ENCODE measurements around the gene HOXA10. TPM values are rescaled to one million over a fixed set of nuclear protein-coding genes. Genes with fewer than 3 reads are reported as not detected.
A peak's percentile ranks its signal among the peaks of the same experiment; 100 is the strongest.

HOXA10 gene
- total and polyA plus RNA-seq, 2 experiments from 2014 or later, result 7.7 to 15.1 TPM

GRCh38 chr7:27141137-27141922 is 32.8 kb downstream of the HOXA10 start:
- H3K9me3 ChIP-seq (ENCODE audit: low read depth), result no peaks in the 10 kb centered on the region
- no peak for TF ChIP-seq CTCF (IDR thresholded peaks at IDR 0.05; ENCODE audit: poor library complexity)
- TF ChIP-seq EZH2phosphoT487 (IDR thresholded peaks at IDR 0.05; ENCODE audit: low read depth, severe bottlenecking, unreplicated experiment), result peak; percentile 13
- H3K9me2 ChIP-seq (replicated peaks; ENCODE audit: insufficient read depth), result no peaks in the 10 kb centered on the region
- no peak overlapping the region for H2AFZ ChIP-seq
- H4K20me1 ChIP-seq (ENCODE audit: insufficient read depth, poor library complexity, severe bottlenecking), result no peaks in the 10 kb centered on the region
- no peak for DNase-seq (ENCODE audit: low spot score)
- peak overlapping the region; percentile 96 for H3K4me2 ChIP-seq
- no peaks in the 10 kb centered on the region for H3K79me2 ChIP-seq
- no peak overlapping the region for H3K27ac ChIP-seq
- no peak overlapping the region for H3K4me3 ChIP-seq
- peaks cover 20% of the 10 kb centered on the region for H3K4me1 ChIP-seq (ENCODE audit: insufficient read depth)
- 63% methylated on average over 18 of the region's 18 CpGs for WGBS (ENCODE audit: low lambda C conversion rate, missing lambda C conversion rate)
- peaks cover 98% of the 10 kb centered on the region for H3K27me3 ChIP-seq
- H3K36me3 ChIP-seq (replicated peaks; ENCODE audit: insufficient read depth, low read depth), result no peaks in the 10 kb centered on the region

GRCh38 chr7:27140126-27140857 is 33.8 kb downstream of the HOXA10 start:
- Histone ChIP-seq H4K20me1 (ENCODE audit: insufficient read depth, poor library complexity, severe bottlenecking) (no peaks in the 10 kb centered on the region), H3K4me3 (no peak overlapping the region), H3K27me3 (peaks cover 97% of the 10 kb centered on the region), H3K27ac (no peak overlapping the region), H3K9me2 (replicated peaks; ENCODE audit: insufficient read depth) (no peaks in the 10 kb centered on the region), H3K36me3 (replicated peaks; ENCODE audit: insufficient read depth, low read depth) (no peaks in the 10 kb centered on the region), H3K4me1 (ENCODE audit: insufficient read depth) (peaks cover 23% of the 10 kb centered on the region), H3K4me2 (peak overlapping the region; percentile 80), H2AFZ (no peak overlapping the region), H3K9me3 (ENCODE audit: low read depth) (no peaks in the 10 kb centered on the region), H3K79me2 (no peaks in the 10 kb centered on the region)
- TF ChIP-seq EZH2 (IDR thresholded peaks at IDR 0.05; ENCODE audit: borderline replicate concordance) (peak; percentile 14), CTCF (IDR thresholded peaks at IDR 0.05; ENCODE audit: poor library complexity) (no peak), EZH2phosphoT487 (IDR thresholded peaks at IDR 0.05; ENCODE audit: low read depth, severe bottlenecking, unreplicated experiment) (peak; percentile 14)
- DNase-seq (ENCODE audit: low spot score), result no peak
- WGBS (ENCODE audit: low lambda C conversion rate, missing lambda C conversion rate), result 30% methylated on average over 15 of the region's 15 CpGs

DNA sequence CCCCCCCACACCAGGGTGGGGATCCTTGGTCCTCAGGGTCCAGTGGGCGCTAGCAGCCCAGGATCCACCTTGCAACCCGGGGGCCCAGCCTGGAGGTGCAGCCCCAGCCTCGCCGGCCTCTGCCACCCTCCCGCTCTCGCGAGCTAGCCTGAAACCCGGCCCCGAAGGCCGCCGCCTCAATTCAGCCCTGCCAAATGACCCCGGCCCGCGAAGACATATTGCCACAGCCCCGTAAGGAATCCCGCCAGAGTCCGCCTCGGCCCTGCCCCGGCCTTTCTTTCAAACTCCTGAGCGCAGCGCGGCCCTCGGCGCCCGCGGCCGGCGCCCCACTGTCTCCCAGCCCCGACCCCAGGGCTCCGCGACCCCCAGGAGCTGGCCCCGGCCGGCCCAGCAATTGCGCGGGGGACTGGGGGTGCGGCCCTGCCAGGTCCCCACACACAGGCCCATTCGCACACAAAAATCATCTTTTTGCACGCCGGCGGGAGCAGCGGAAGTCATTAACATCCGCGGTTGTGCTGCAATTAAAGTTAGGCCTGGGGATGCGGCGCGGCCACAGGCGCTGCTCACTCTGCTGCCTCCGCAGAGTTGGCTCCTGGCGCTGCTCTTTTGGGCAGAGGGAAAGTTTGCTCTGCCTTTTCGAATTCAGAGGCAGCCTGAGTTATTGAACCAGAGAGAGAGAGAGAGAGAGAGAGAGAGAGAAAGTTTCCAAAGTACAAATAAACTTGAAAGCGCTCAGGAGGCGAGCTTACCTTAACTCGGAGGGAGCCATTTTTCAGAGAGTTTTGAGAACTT is 34.6 kb downstream of the HOXA10 start:
- Histone ChIP-seq H2AFZ (peak overlapping the region; percentile 57), H3K4me1 (ENCODE audit: insufficient read depth) (peaks cover 23% of the 10 kb centered on the region), H3K27ac (peak overlapping the region; percentile 6), H3K79me2 (no peaks in the 10 kb centered on the region), H4K20me1 (ENCODE audit: insufficient read depth, poor library complexity, severe bottlenecking) (no peaks in the 10 kb centered on the region), H3K9me2 (replicated peaks; ENCODE audit: insufficient read depth) (no peaks in the 10 kb centered on the region), H3K4me2 (peak overlapping the region; percentile 80), H3K4me3 (no peak overlapping the region), H3K27me3 (peaks cover 97% of the 10 kb centered on the region), H3K36me3 (replicated peaks; ENCODE audit: insufficient read depth, low read depth) (no peaks in the 10 kb centered on the region), H3K9me3 (ENCODE audit: low read depth) (no peaks in the 10 kb centered on the region)
- no peak for TF ChIP-seq CTCF (IDR thresholded peaks at IDR 0.05; ENCODE audit: poor library complexity)
- TF ChIP-seq EZH2 (IDR thresholded peaks at IDR 0.05; ENCODE audit: borderline replicate concordance), result peak; percentile 93
- peak; percentile 10 for TF ChIP-seq EZH2phosphoT487 (IDR thresholded peaks at IDR 0.05; ENCODE audit: low read depth, severe bottlenecking, unreplicated experiment)
- no peak for DNase-seq (ENCODE audit: low spot score)
- WGBS (ENCODE audit: low lambda C conversion rate, missing lambda C conversion rate), result 8% methylated on average over 43 of the region's 53 CpGs
